ENCODE data around the gene BET1L.
"Not testable (repeated sequence)": the region's sequence is repeated elsewhere in the genome, so short reads cannot be mapped to it uniquely, and the experiment has no call there.

DNA sequence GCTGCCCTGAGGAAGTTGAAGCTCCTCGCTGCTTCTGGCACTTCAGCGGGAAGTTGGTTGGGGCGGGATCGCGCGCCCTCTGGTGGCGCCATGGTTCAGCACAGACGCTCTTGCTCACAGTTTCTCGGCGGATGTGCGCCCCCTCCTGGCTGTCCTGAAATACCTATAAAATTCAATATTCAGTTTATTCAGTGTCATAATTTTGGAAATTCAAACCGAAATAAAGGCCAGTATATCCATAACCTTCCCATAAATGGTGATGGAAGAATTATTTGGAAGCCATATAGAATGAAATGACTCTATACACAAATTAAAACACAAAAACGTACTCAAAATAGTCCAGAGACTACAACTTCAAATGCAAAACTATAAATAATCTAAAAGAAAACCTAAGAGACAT is 27.0 kb downstream of the BET1L start:
- TF ChIP-seq, protein P1, sequence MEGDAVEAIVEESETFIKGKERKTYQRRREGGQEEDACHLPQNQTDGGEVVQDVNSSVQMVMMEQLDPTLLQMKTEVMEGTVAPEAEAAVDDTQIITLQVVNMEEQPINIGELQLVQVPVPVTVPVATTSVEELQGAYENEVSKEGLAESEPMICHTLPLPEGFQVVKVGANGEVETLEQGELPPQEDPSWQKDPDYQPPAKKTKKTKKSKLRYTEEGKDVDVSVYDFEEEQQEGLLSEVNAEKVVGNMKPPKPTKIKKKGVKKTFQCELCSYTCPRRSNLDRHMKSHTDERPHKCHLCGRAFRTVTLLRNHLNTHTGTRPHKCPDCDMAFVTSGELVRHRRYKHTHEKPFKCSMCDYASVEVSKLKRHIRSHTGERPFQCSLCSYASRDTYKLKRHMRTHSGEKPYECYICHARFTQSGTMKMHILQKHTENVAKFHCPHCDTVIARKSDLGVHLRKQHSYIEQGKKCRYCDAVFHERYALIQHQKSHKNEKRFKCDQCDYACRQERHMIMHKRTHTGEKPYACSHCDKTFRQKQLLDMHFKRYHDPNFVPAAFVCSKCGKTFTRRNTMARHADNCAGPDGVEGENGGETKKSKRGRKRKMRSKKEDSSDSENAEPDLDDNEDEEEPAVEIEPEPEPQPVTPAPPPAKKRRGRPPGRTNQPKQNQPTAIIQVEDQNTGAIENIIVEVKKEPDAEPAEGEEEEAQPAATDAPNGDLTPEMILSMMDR (IDR thresholded peaks at IDR 0.05) = peak; percentile 20
- TF ChIP-seq EZH2phosphoT487 (IDR thresholded peaks at IDR 0.05) = not testable (repeated sequence)

Measured in neural progenitor cell (in vitro differentiated cells).